Upper lobe of right lung (tissue), 1 donor: ENCODE results near the gene PTCH2. TPM values are rescaled to one million over a fixed set of nuclear protein-coding genes. Genes with fewer than 3 reads are reported as not detected.

Source experiments
- ATAC-seq: fragments of 200-7000 bp; cut with Tn5 transposase; one replicate; pipeline ENCODE4 v1.9.1; 2020; ENCODE audit warnings: mild to moderate bottlenecking, moderate library complexity
- DNase-seq: peaks from one replicate; pipeline ENCODE4 v3.0.0-alpha.2; 2020
- H3K27ac ChIP-seq: fragments of 200-600 bp; one replicate; pipeline ENCODE4 v1.8.0; 2022
- H3K27me3 ChIP-seq: fragments of 200-600 bp; one replicate; pipeline ENCODE4 v1.8.0; 2022; ENCODE audit warnings: mild to moderate bottlenecking
- H3K36me3 ChIP-seq: fragments of 200-600 bp; one replicate; pipeline ENCODE4 v1.8.0; 2022
- H3K4me1 ChIP-seq: fragments of 200-600 bp; one replicate; pipeline ENCODE4 v1.8.0; 2022
- H3K4me3 ChIP-seq: fragments of 200-600 bp; one replicate; pipeline ENCODE4 v1.8.0; 2022; ENCODE audit warnings: mild to moderate bottlenecking
- H3K9me3 ChIP-seq: fragments of 200-600 bp; one replicate; pipeline ENCODE4 v1.8.0; 2022
- CTCF ChIP-seq: fragments of 200-600 bp; IDR thresholded peaks from one replicate; pipeline ENCODE4 v1.8.0; 2022; ENCODE audit warnings: antibody characterized with exemption
- intact Hi-C: fragments of 100-400 bp; cut with DNase I; formaldehyde crosslinking; loops from one replicate; pipeline ENCODE4 v1.11.0; 2022
- total RNA-seq: library from RNA; stranded (reverse); fragmentation: NEBNext Ultra II Directional; extraction: Animal tissue kit (Norgen Biotek cat#: 25700); gene quantifications from one replicate; pipeline ENCODE4 v1.2.1, GENCODE V29; 2021
- donor health status: DM: no; HTN: yes; CAD: no; lungs with severe emphysema.

Gene PTCH2
- total RNA-seq, 1 donor from 2014 or later: 0.64 TPM

DNA sequence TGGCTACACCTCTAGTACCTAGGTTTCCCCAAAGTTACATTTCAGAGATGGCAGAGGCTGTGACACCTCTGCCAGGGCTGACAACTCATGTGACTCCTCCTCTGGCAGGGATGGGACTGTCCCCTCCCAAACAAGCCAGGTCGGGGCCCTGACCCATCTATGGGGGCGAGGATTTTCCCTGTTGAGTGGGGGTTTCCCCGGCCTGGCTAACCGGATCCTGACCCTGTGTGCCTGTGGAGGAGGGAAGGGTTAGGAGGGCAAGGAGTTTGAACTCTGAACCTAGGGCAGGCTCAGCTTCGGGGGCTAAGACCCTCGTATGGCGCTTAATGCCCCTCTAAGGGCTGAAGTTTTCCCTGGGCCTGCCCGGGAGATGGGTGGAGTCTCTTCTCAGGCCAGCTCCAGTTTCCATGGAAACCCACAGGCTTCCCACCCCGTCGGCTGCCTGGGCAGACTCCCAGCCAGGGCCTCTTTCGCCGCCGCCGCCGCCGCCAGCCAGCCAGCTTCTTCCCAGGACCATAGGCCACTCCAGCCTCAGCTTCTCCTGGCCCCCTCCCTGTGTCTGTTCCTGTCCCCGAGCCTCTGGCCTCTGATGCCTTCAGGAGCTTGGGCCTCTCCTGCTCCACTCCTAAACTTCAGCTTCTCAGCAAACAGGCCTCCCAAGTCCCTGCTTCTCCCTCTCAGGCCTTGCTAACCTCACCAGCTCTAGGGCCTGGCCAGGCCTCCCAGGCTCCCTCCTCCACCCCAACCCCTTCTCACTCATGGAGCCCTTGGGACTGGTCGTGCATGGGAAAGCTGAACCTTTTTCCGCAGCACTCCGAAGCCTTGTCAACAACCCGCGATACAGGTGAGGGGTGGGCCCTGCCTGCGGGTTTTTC, 34.8 kb downstream of the PTCH2 start, which contains the start of gene BTBD19:
BTBD19 (plus strand) TSS at position 461 of the 875 bp plus-strand sequence; CDS start at position 759, 298 bp downstream.
- Histone ChIP-seq H3K27ac (peak within 1 kb of the TSS; percentile 100), H3K4me1 (peaks cover 76% of the 10 kb centered on the region), H3K4me3 (peak within 1 kb of the TSS; percentile 45), H3K9me3 (no peaks in the 10 kb centered on the region), H3K36me3 (peaks cover 36% of the 10 kb centered on the region), H3K27me3 (no peaks in the 10 kb centered on the region)
- intact Hi-C loops: no loop called here
- ATAC-seq (peak; percentile 5), DNase-seq (peak; percentile 85)
- TF ChIP-seq CTCF: no peak

- intact Hi-C loops: no loop called here
- DNase-seq (peak; percentile 98), ATAC-seq (peak; percentile 82)
- Histone ChIP-seq H3K4me3 (peak overlapping the region; percentile 45), H3K36me3 (peaks cover 44% of the 10 kb centered on the region), H3K9me3 (no peaks in the 10 kb centered on the region), H3K4me1 (peaks cover 78% of the 10 kb centered on the region), H3K27ac (peak overlapping the region; percentile 100), H3K27me3 (no peaks in the 10 kb centered on the region)
- no peak for TF ChIP-seq CTCF
Observed at GRCh38 chr1:44807364-44808062, 35.5 kb downstream of the PTCH2 start.

- TF ChIP-seq CTCF: no peak
- DNase-seq (no peak), ATAC-seq (no peak)
- Histone ChIP-seq H3K27ac (peak within 1 kb of the TSS; percentile 100), H3K36me3 (peaks cover 44% of the 10 kb centered on the region), H3K9me3 (no peaks in the 10 kb centered on the region), H3K4me3 (peak within 1 kb of the TSS; percentile 45), H3K27me3 (no peaks in the 10 kb centered on the region), H3K4me1 (peaks cover 81% of the 10 kb centered on the region)
- intact Hi-C loops: no loop called here
Observed at GRCh38 chr1:44806704-44807363, 36.2 kb downstream of the PTCH2 start, which contains the start of gene DYNLT4. Gene DYNLT4, minus strand, starts transcription at chr1:44807351. Its CDS starts 683 bp downstream, at chr1:44806668.

- no peaks in the 10 kb centered on the region for H3K27me3 ChIP-seq
- no peak for ATAC-seq
- H3K27ac ChIP-seq: peak overlapping the region; percentile 100
- H3K9me3 ChIP-seq: no peaks in the 10 kb centered on the region
- H3K4me1 ChIP-seq: peaks cover 81% of the 10 kb centered on the region
- peak; percentile 70 for DNase-seq
- TF ChIP-seq CTCF: no peak
- peak overlapping the region; percentile 8 for H3K4me3 ChIP-seq
- intact Hi-C loops: no loop called here
- peaks cover 44% of the 10 kb centered on the region for H3K36me3 ChIP-seq
Observed at GRCh38 chr1:44806025-44806703, 36.9 kb downstream of the PTCH2 start.
